ENCODE measurements around the gene FOXO3.

FOXO3 gene

DNA sequence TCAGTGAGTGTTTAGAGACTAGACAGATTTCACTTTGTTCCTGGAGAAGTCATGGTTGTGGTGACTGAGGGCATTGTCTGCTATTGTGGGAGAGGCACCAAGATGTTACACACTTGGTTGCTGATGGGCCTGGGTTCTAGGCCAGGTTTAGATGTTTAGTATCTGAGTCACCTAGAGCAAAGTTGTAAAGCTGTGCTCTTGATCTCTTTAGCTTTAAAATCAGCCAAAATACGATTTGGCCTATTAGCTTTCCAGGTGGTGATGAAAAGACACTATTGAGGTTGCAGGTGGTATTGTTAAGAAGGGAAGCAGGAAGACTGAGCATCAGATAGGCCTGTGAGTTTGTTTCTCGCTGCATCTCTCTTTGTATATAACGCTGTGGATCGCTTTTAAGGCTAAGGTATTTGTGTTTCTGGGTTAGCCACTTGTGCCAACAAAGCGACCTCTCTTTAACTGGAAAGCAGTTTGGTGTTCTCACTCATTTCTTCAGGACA lies 48.6 kb downstream of the FOXO3 start:
- no peaks in the 10 kb centered on the region for H3K36me3 ChIP-seq (ENCODE audit: control insufficient read depth, insufficient read depth, low read length)
- no peak overlapping the region for H2BK5ac ChIP-seq (ENCODE audit: low read length)
- no peak overlapping the region for H2BK120ac ChIP-seq (ENCODE audit: low read depth, low read length)
- no peak overlapping the region for H4K8ac ChIP-seq (ENCODE audit: low read depth, low read length)
- H2AK5ac ChIP-seq (ENCODE audit: low read length) = no peak overlapping the region
- peak; percentile 43 for DNase-seq
- H3K4ac ChIP-seq (ENCODE audit: low read depth, low read length) = no peak overlapping the region
- H4K5ac ChIP-seq (ENCODE audit: low read length) = no peak overlapping the region
- no peak overlapping the region for H2BK15ac ChIP-seq (replicated peaks; ENCODE audit: low read depth)
- no peak overlapping the region for H3K18ac ChIP-seq (ENCODE audit: low read length)
- peaks cover 6% of the 10 kb centered on the region for H3K79me1 ChIP-seq (ENCODE audit: low read length)
- H3K9ac ChIP-seq (ENCODE audit: low read length) = no peak overlapping the region
- no CpG with 5 or more reads among the region's 5 CpGs for WGBS (ENCODE audit: extremely low coverage, insufficient coverage, low lambda C conversion rate)
- H3K56ac ChIP-seq (ENCODE audit: low read length) = no peak overlapping the region
- H3K4me1 ChIP-seq (ENCODE audit: control insufficient read depth, low read depth, low read length) = peaks cover 2% of the 10 kb centered on the region
- peaks cover 6% of the 10 kb centered on the region for H3K79me2 ChIP-seq (ENCODE audit: control insufficient read depth, insufficient read depth, low read length)
- no peak overlapping the region for H3K27ac ChIP-seq (ENCODE audit: low read depth, low read length)
- no peak overlapping the region for H3K23ac ChIP-seq (ENCODE audit: low read length)
- H3K4me2 ChIP-seq (ENCODE audit: low read length) = no peak overlapping the region
- H3K4me3 ChIP-seq (ENCODE audit: low read length) = no peak overlapping the region
- no peaks in the 10 kb centered on the region for H3K27me3 ChIP-seq (ENCODE audit: insufficient read depth, low read length, poor library complexity)

DNA sequence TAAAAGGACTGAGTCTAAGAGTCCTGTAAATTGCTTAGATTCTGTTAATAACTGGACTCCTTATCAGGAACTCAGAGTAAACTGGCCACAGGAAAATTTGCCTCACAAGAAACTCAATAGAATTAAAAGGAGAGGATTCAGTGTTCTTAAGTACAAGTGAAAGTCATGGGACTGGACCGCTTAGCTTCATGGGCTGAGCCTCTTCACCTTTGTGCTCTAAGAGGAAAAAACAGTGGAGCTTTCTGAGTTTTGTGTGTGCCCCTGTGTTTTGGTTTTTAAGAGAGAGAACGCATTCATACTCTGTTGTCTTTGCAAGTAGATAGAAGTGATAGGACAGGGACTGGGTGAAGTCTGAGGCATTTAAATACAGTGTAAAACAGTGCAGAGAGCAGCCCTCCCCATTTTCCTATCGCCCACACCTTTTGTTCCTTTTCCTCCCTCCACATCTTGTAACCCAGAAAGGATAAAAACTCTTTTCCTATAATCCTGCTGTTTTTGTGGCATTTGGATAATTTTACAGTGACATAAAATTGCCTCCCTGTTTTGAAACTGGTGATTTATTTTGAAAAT lies 49.6 kb downstream of the FOXO3 start:
- Histone ChIP-seq H2AK5ac (ENCODE audit: low read length) (no peak overlapping the region), H3K23ac (ENCODE audit: low read length) (no peak overlapping the region), H3K4me2 (ENCODE audit: low read length) (no peak overlapping the region), H4K5ac (ENCODE audit: low read length) (no peak overlapping the region), H3K27ac (ENCODE audit: low read depth, low read length) (no peak overlapping the region), H2BK120ac (ENCODE audit: low read depth, low read length) (no peak overlapping the region), H3K79me1 (ENCODE audit: low read length) (peaks cover 6% of the 10 kb centered on the region), H3K56ac (ENCODE audit: low read length) (peak overlapping the region; percentile 35), H3K4me3 (ENCODE audit: low read length) (no peak overlapping the region), H3K36me3 (ENCODE audit: control insufficient read depth, insufficient read depth, low read length) (no peaks in the 10 kb centered on the region), H3K79me2 (ENCODE audit: control insufficient read depth, insufficient read depth, low read length) (peaks cover 6% of the 10 kb centered on the region), H2BK5ac (ENCODE audit: low read length) (no peak overlapping the region), H3K4ac (ENCODE audit: low read depth, low read length) (no peak overlapping the region), H4K8ac (ENCODE audit: low read depth, low read length) (no peak overlapping the region), H3K9ac (ENCODE audit: low read length) (no peak overlapping the region), H2BK15ac (replicated peaks; ENCODE audit: low read depth) (no peak overlapping the region), H3K18ac (ENCODE audit: low read length) (no peak overlapping the region), H3K27me3 (ENCODE audit: insufficient read depth, low read length, poor library complexity) (no peaks in the 10 kb centered on the region), H3K4me1 (ENCODE audit: control insufficient read depth, low read depth, low read length) (peaks cover 2% of the 10 kb centered on the region)
- no CpG with 5 or more reads among the region's 3 CpGs for WGBS (ENCODE audit: extremely low coverage, insufficient coverage, low lambda C conversion rate)
- no peak for DNase-seq

DNA sequence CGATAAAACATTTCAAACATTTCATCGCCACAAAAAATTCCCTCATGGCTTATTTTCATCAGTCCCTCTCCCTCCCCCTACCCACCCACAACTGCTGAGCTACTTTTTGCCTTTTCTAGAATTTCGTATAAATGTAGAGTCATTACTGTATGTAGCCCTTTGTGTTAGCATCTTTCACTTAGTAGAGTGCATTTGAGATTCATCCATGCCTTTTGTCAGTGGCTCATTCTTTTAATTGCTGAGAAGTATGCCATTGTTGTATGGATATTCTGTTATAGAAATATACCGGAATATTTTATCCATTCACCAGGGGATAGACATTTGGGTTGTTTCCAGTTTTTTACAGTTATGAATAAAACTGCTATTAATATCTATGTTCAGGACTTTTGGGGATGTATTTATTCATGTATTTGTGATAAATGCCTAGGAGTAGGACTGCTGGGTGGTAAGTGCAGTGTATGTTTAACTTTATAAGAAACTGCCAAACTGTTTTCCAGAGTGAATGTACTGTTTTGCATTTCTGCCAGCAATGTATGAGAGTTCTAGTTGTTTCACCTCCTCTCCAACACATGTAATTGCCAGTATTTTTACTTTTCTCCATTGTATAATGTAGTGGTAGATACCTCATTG lies 50.4 kb downstream of the FOXO3 start:
- H3K79me2 ChIP-seq (ENCODE audit: control insufficient read depth, insufficient read depth, low read length) = peaks cover 6% of the 10 kb centered on the region
- H3K23ac ChIP-seq (ENCODE audit: low read length) = no peak overlapping the region
- no peak overlapping the region for H4K5ac ChIP-seq (ENCODE audit: low read length)
- H2BK120ac ChIP-seq (ENCODE audit: low read depth, low read length) = no peak overlapping the region
- H3K4me1 ChIP-seq (ENCODE audit: control insufficient read depth, low read depth, low read length) = peaks cover 2% of the 10 kb centered on the region
- no peak overlapping the region for H3K56ac ChIP-seq (ENCODE audit: low read length)
- H3K27me3 ChIP-seq (ENCODE audit: insufficient read depth, low read length, poor library complexity) = no peaks in the 10 kb centered on the region
- H2BK15ac ChIP-seq (replicated peaks; ENCODE audit: low read depth) = no peak overlapping the region
- H2AK5ac ChIP-seq (ENCODE audit: low read length) = no peak overlapping the region
- no peak overlapping the region for H3K4me2 ChIP-seq (ENCODE audit: low read length)
- no peak overlapping the region for H3K4ac ChIP-seq (ENCODE audit: low read depth, low read length)
- H3K36me3 ChIP-seq (ENCODE audit: control insufficient read depth, insufficient read depth, low read length) = no peaks in the 10 kb centered on the region
- DNase-seq = no peak
- no peak overlapping the region for H3K27ac ChIP-seq (ENCODE audit: low read depth, low read length)
- H3K18ac ChIP-seq (ENCODE audit: low read length) = no peak overlapping the region
- H3K4me3 ChIP-seq (ENCODE audit: low read length) = no peak overlapping the region
- H3K9ac ChIP-seq (ENCODE audit: low read length) = no peak overlapping the region
- H2BK5ac ChIP-seq (ENCODE audit: low read length) = no peak overlapping the region
- no CpG with 5 or more reads among the region's 4 CpGs for WGBS (ENCODE audit: extremely low coverage, insufficient coverage, low lambda C conversion rate)
- no peak overlapping the region for H4K8ac ChIP-seq (ENCODE audit: low read depth, low read length)
- H3K79me1 ChIP-seq (ENCODE audit: low read length) = peaks cover 5% of the 10 kb centered on the region

DNA sequence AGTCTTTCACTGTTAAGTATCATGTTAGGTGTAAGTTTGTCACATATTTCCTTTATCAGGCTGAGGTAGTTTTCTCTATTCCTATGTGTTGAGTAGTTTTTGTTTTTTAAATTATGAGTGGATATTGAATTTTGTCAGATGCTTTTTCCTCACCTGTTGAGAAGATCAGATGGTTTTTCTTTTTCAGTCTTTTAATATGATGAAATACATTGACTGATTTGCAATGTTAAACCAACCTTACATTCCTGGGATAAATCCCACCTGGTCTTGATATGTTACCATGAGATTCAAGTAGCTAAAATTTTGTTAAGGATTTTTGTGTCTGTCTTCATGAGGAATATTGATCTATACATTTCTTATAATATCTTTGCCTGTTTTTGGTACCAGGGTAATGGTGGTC lies 52.1 kb downstream of the FOXO3 start:
- Histone ChIP-seq H3K4me2 (ENCODE audit: low read length) (no peak overlapping the region), H2BK120ac (ENCODE audit: low read depth, low read length) (no peak overlapping the region), H3K27ac (ENCODE audit: low read depth, low read length) (no peak overlapping the region), H3K4me3 (ENCODE audit: low read length) (no peak overlapping the region), H2BK15ac (replicated peaks; ENCODE audit: low read depth) (no peak overlapping the region), H3K27me3 (ENCODE audit: insufficient read depth, low read length, poor library complexity) (no peaks in the 10 kb centered on the region), H3K4me1 (ENCODE audit: control insufficient read depth, low read depth, low read length) (peaks cover 2% of the 10 kb centered on the region), H3K18ac (ENCODE audit: low read length) (no peak overlapping the region), H3K36me3 (ENCODE audit: control insufficient read depth, insufficient read depth, low read length) (no peaks in the 10 kb centered on the region), H3K79me1 (ENCODE audit: low read length) (peaks cover 1% of the 10 kb centered on the region), H2BK5ac (ENCODE audit: low read length) (no peak overlapping the region), H3K56ac (ENCODE audit: low read length) (no peak overlapping the region), H4K5ac (ENCODE audit: low read length) (no peak overlapping the region), H2AK5ac (ENCODE audit: low read length) (no peak overlapping the region), H3K79me2 (ENCODE audit: control insufficient read depth, insufficient read depth, low read length) (peaks cover 6% of the 10 kb centered on the region), H3K4ac (ENCODE audit: low read depth, low read length) (no peak overlapping the region), H3K9ac (ENCODE audit: low read length) (no peak overlapping the region), H3K23ac (ENCODE audit: low read length) (no peak overlapping the region), H4K8ac (ENCODE audit: low read depth, low read length) (no peak overlapping the region)
- DNase-seq = no peak

DNA sequence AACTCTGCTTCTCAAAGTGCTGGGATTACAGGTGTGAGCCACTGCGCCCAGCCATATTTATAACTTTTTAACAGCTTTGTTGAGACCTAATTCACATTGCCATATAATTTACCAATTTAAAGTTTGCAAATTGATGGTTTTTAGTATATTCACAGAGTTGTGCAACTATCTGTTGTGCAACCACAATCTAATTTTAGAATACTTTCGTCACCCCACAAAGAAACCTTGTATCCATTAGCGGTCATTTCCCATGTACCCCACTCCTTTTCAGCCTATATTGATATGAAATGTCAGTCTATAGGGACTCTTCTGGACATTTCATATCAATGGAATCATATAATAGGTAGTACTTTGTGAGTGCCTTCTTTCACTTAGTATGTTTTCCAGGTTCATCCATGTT lies 55.8 kb downstream of the FOXO3 start:
- Histone ChIP-seq H3K4me1 (ENCODE audit: control insufficient read depth, low read depth, low read length) (no peaks in the 10 kb centered on the region), H3K79me1 (ENCODE audit: low read length) (peaks cover 9% of the 10 kb centered on the region), H4K5ac (ENCODE audit: low read length) (no peak overlapping the region), H3K4me3 (ENCODE audit: low read length) (no peak overlapping the region), H3K27me3 (ENCODE audit: insufficient read depth, low read length, poor library complexity) (no peaks in the 10 kb centered on the region), H3K23ac (ENCODE audit: low read length) (no peak overlapping the region), H2AK5ac (ENCODE audit: low read length) (no peak overlapping the region), H3K27ac (ENCODE audit: low read depth, low read length) (no peak overlapping the region), H3K18ac (ENCODE audit: low read length) (no peak overlapping the region), H3K36me3 (ENCODE audit: control insufficient read depth, insufficient read depth, low read length) (no peaks in the 10 kb centered on the region), H3K4ac (ENCODE audit: low read depth, low read length) (no peak overlapping the region), H4K8ac (ENCODE audit: low read depth, low read length) (no peak overlapping the region), H3K56ac (ENCODE audit: low read length) (no peak overlapping the region), H2BK5ac (ENCODE audit: low read length) (no peak overlapping the region), H3K9ac (ENCODE audit: low read length) (no peak overlapping the region), H3K4me2 (ENCODE audit: low read length) (no peak overlapping the region), H2BK15ac (replicated peaks; ENCODE audit: low read depth) (no peak overlapping the region), H2BK120ac (ENCODE audit: low read depth, low read length) (no peak overlapping the region), H3K79me2 (ENCODE audit: control insufficient read depth, insufficient read depth, low read length) (peaks cover 6% of the 10 kb centered on the region)
- DNase-seq = no peak
- WGBS (ENCODE audit: extremely low coverage, insufficient coverage, low lambda C conversion rate) = no CpG with 5 or more reads among the region's 3 CpGs

DNA sequence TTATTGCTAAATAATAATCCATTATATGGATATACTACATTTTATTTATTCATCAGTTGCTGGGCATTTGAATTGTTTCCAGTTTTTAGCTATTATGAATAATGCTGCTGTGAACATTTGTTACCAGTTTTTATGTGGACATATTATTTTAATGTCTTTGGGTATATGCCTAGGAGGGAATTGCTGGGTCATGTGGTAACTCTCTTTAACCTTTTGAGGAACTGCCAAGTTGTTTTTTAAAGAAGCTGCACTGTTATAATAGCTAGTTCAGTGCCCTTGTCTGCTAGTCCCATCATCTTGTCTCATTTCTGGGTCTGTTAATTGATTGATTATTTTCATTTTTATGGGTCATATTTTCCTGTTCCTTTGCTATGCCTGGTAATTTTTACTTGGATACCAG lies 56.3 kb downstream of the FOXO3 start:
- Histone ChIP-seq H3K23ac (ENCODE audit: low read length) (no peak overlapping the region), H3K18ac (ENCODE audit: low read length) (no peak overlapping the region), H4K5ac (ENCODE audit: low read length) (no peak overlapping the region), H3K4me1 (ENCODE audit: control insufficient read depth, low read depth, low read length) (no peaks in the 10 kb centered on the region), H3K27me3 (ENCODE audit: insufficient read depth, low read length, poor library complexity) (no peaks in the 10 kb centered on the region), H3K36me3 (ENCODE audit: control insufficient read depth, insufficient read depth, low read length) (no peaks in the 10 kb centered on the region), H2AK5ac (ENCODE audit: low read length) (no peak overlapping the region), H2BK5ac (ENCODE audit: low read length) (no peak overlapping the region), H3K79me1 (ENCODE audit: low read length) (peaks cover 9% of the 10 kb centered on the region), H2BK120ac (ENCODE audit: low read depth, low read length) (no peak overlapping the region), H2BK15ac (replicated peaks; ENCODE audit: low read depth) (no peak overlapping the region), H3K56ac (ENCODE audit: low read length) (no peak overlapping the region), H3K27ac (ENCODE audit: low read depth, low read length) (no peak overlapping the region), H3K4me3 (ENCODE audit: low read length) (no peak overlapping the region), H4K8ac (ENCODE audit: low read depth, low read length) (no peak overlapping the region), H3K4ac (ENCODE audit: low read depth, low read length) (no peak overlapping the region), H3K9ac (ENCODE audit: low read length) (no peak overlapping the region), H3K79me2 (ENCODE audit: control insufficient read depth, insufficient read depth, low read length) (peaks cover 6% of the 10 kb centered on the region), H3K4me2 (ENCODE audit: low read length) (no peak overlapping the region)
- no peak for DNase-seq

Measured in mesendoderm (in vitro differentiated cells).